Measurements from ENCODE around the gene LINC01488. TPM values are rescaled to one million over a fixed set of nuclear protein-coding genes. Genes with fewer than 3 reads are reported as not detected.

Gene LINC01488
- total RNA-seq, 6 donors from 2014 or later, result not detected

DNA sequence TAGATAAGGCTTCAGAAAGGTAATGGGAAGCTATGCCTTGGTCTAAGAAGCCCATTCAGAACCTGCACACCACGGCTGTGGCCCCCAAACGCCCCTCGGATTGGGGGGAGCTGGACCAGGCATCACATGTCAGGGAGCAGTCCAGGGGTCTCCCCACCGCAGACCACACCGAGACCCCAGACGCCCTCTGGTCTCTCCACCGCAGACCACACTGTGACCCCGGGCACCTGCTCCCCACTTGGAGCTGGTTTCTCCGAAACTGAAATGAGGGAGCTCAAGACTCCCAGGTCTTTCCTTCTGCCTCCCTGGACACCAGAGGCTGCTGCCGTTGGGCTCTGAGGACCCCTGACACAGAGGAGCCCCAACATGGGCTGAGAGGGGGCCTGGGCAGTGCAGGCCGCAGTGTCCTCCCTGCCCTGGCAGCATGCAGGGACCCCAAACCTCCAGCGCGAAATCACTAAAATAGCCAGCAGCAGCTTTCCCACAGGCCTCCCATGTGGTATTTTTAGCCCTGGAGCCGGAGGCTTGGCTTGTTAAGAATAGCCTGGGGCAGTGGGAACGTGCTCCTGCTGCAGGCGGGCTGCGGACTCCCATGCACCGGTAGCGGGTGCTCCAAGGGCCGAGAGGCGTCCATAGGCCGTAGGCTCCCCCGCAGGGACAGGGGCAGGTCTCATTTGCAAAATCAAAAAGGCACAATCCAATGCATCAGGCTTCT is 7.7 kb downstream of the LINC01488 start:
- ATAC-seq (ENCODE audit: low FRiP score in 2 of 2) (no peak), DNase-seq (peak in 1 of 2 donors; percentile 59)
- no peaks in the 10 kb centered on the region for H3K36me3 ChIP-seq
- H3K27me3 ChIP-seq, result no peaks in the 10 kb centered on the region
- TF ChIP-seq, protein P1, sequence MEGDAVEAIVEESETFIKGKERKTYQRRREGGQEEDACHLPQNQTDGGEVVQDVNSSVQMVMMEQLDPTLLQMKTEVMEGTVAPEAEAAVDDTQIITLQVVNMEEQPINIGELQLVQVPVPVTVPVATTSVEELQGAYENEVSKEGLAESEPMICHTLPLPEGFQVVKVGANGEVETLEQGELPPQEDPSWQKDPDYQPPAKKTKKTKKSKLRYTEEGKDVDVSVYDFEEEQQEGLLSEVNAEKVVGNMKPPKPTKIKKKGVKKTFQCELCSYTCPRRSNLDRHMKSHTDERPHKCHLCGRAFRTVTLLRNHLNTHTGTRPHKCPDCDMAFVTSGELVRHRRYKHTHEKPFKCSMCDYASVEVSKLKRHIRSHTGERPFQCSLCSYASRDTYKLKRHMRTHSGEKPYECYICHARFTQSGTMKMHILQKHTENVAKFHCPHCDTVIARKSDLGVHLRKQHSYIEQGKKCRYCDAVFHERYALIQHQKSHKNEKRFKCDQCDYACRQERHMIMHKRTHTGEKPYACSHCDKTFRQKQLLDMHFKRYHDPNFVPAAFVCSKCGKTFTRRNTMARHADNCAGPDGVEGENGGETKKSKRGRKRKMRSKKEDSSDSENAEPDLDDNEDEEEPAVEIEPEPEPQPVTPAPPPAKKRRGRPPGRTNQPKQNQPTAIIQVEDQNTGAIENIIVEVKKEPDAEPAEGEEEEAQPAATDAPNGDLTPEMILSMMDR (IDR thresholded peaks at IDR 0.05), result no peak
- 83 to 97% methylated on average over 5 to 23 of the region's 23 CpGs for WGBS, 2 donors
- H3K27ac ChIP-seq, result no peak overlapping the region
- H3K4me1 ChIP-seq, result peaks cover 0 to 22% (median 8%) of the 10 kb centered on the region in 4 donors
- no peak overlapping the region for H3K4me3 ChIP-seq
- H3K9me3 ChIP-seq, result no peaks in the 10 kb centered on the region

GRCh38 chr11:69489746-69490365 is 8.4 kb downstream of the LINC01488 start:
- no peak overlapping the region for H3K4me3 ChIP-seq
- no peaks in the 10 kb centered on the region for H3K27me3 ChIP-seq
- ATAC-seq (ENCODE audit: low FRiP score in 2 of 2) (no peak), DNase-seq (peak in 1 of 2 donors; percentile 30)
- H3K4me1 ChIP-seq, result peaks cover 4 to 18% (median 12%) of the 10 kb centered on the region in 4 donors
- H3K9me3 ChIP-seq, result no peaks in the 10 kb centered on the region
- TF ChIP-seq POLR2AphosphoS5 (IDR thresholded peaks at IDR 0.05) (no peak), EP300 (IDR thresholded peaks at IDR 0.05) (no peak), POLR2A (IDR thresholded peaks at IDR 0.05) (no peak)
- TF ChIP-seq, protein P1 (IDR thresholded peaks at IDR 0.05), result no peak
- no peaks in the 10 kb centered on the region for H3K36me3 ChIP-seq
- H3K27ac ChIP-seq, result no peak overlapping the region
- 98 to 100% methylated on average over 7 to 11 of the region's 11 CpGs for WGBS, 2 donors

GRCh38 chr11:69490516-69490915 is 9.1 kb downstream of the LINC01488 start:
- Histone ChIP-seq H3K36me3 (no peaks in the 10 kb centered on the region), H3K4me3 (no peak overlapping the region), H3K27me3 (no peaks in the 10 kb centered on the region), H3K9me3 (no peaks in the 10 kb centered on the region), H3K27ac (no peak overlapping the region), H3K4me1 (peaks cover 9 to 25% (median 18%) of the 10 kb centered on the region in 4 donors)
- no peak for DNase-seq
- TF ChIP-seq, protein P1 (IDR thresholded peaks at IDR 0.05), result no peak
- TF ChIP-seq POLR2A (IDR thresholded peaks at IDR 0.05) (no peak), POLR2AphosphoS5 (IDR thresholded peaks at IDR 0.05) (no peak), EP300 (IDR thresholded peaks at IDR 0.05) (no peak)
- no peak for ATAC-seq (ENCODE audit: low FRiP score in 2 of 2)
- 84 to 96% methylated on average over 8 to 10 of the region's 10 CpGs for WGBS, 2 donors

DNA sequence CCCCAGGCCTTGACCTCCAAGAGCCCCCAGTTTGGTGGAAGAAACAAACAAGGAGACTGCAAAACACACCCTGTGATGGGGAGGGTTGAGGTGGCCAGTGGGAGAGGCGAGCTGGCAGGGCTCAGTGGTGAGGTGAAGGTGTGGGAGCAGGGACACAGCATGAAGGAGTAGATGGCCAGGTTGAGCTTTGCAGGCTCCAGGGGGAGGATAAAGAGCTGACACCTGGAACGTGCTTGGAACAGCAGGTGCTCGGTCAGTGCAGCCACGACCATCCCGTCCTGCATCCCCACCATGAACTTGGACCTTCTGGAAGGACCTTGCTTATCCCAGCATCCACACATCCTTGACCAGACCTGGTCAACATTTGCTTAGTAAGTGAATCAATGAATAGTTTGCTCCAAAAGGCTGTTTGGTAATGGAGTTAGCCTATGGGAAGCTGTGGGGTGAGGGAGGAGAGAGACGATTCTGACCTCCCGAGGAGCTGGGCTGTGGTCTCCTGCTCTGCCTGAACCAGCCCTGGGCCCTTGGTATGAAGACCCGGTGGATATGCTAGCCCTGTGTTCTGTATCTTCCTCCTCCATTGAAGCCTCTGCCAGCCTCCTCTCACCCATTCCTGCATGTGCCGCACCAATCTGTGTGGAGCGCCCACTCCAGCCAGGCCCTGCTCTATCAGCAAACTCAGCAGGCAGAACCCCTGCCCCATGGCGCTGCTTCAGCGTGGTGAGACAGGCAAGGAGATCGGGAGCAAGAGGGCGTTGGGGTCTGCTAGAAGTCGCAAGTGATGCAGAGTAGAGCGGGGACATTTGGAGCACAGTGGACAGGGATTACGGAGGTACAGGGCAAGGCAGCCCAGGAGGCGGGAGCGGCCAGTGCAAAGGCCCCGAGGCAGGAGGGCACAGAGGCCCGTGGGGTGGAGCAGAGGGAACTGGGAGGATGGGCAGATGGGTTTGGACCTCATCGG is 9.9 kb downstream of the LINC01488 start:
- Histone ChIP-seq H3K4me3 (no peak overlapping the region), H3K27ac (no peak overlapping the region), H3K36me3 (no peaks in the 10 kb centered on the region), H3K4me1 (peaks cover 13 to 27% (median 23%) of the 10 kb centered on the region in 4 donors), H3K27me3 (no peaks in the 10 kb centered on the region), H3K9me3 (no peaks in the 10 kb centered on the region)
- peak in 1 of 2 donors; percentile 60 for DNase-seq
- WGBS, 2 donors, result 90 to 96% methylated on average over 19 to 22 of the region's 22 CpGs
- no peak for ATAC-seq (ENCODE audit: low FRiP score in 2 of 2)
- TF ChIP-seq POLR2A (IDR thresholded peaks at IDR 0.05) (no peak), POLR2AphosphoS5 (IDR thresholded peaks at IDR 0.05) (no peak), EP300 (IDR thresholded peaks at IDR 0.05) (no peak)
- TF ChIP-seq, protein P1 (IDR thresholded peaks at IDR 0.05), result no peak

Measured in upper lobe of left lung (tissue), 6 donors.